Adrenal gland (tissue), 12 donors: ENCODE measurements around the gene ZNF787. TPM values are rescaled to one million over a fixed set of nuclear protein-coding genes. Genes with fewer than 3 reads are reported as not detected.
A peak's percentile ranks its signal among the peaks of the same experiment; 100 is the strongest.

ENCODE experiments used
- DNase-seq, 7 donors: peaks; one replicate each; pipeline ENCODE4 v3.0.0-alpha.2; 2019 to 2020
- H3K27ac ChIP-seq, 5 donors: fragments of 200-600 bp; sonication (generic) in 4 of 5; 1 replicate in 3 of 5; 2 replicates in 2 of 5; pipeline versions ENCODE4 v1.5.1 to v1.8.0; 2016 to 2020; ENCODE audit warnings: mild to moderate bottlenecking in 1 of 5
- H3K27me3 ChIP-seq: fragments of 200-600 bp; 2 replicates; pipeline ENCODE4 v1.8.0; 2021
- H3K36me3 ChIP-seq, 2 donors: fragments of 200-600 bp; replicated peaks in 1 of 2; 1 replicate in 1 of 2; 2 replicates in 1 of 2; pipeline versions ENCODE4 v1.5.1 to v1.8.0; 2018 to 2022
- H3K4me1 ChIP-seq, 2 donors: fragments of 200-600 bp; replicated peaks in 1 of 2; 1 replicate in 1 of 2; 2 replicates in 1 of 2; pipeline versions ENCODE4 v1.5.1 to v1.8.0; 2018 to 2021
- H3K4me3 ChIP-seq, 4 donors: fragments of 200-600 bp; sonication (generic) in 3 of 4; one replicate each; pipeline ENCODE4 v1.5.1; 2016 to 2018
- H3K9me3 ChIP-seq, 3 donors: fragments of 200-600 bp; sonication (generic) in 1 of 3; replicated peaks in 1 of 3; 1 replicate in 2 of 3; 2 replicates in 1 of 3; pipeline versions ENCODE4 v1.5.1 to v1.8.0; 2016 to 2021
- POLR2A ChIP-seq, 2 donors: fragments of 450-650 bp; IDR thresholded peaks; one replicate each; pipeline ENCODE4 v1.6.1; 2017; ENCODE audit warnings: antibody characterized with exemption in 2 of 2, mild to moderate bottlenecking in 2 of 2, moderate library complexity in 1 of 2
- WGBS, 4 donors: extraction: QIAGEN DNeasy Blood & Tissue Kit in 2 of 4; methylation state at CpG; one replicate each; pipeline versions ENCODE4 v1.1.5 to v1.1.7; 2013 to 2017; 5-methylcytosine and 5-hydroxymethylcytosine counted together
- intact Hi-C, 2 donors: fragments of 100-400 bp; cut with DNase I; formaldehyde crosslinking; loops; one replicate each; pipeline versions ENCODE4 v1.14.1 to v1.15.0; 2022 to 2023
- polyA plus RNA-seq, 3 donors: library from polyadenylated mRNA; stranded (reverse); fragments of 200-250 nt in 2 of 3; fragments of 350-450 nt in 1 of 3; fragmentation: Illumina TruSeq in 1 of 3; extraction: RNeasy Lipid Tissue Mini Kit (QIAGEN cat#74804) in 1 of 3; gene quantifications; one replicate each; pipeline ENCODE4 v1.2.3, GENCODE V29; 2013 to 2014
- total RNA-seq, 9 donors: library from RNA; depleted of rRNA in 4 of 9; stranded (reverse); fragments of >200 nt in 4 of 9; fragments of 120-200 nt in 1 of 9; fragmentation: NEBNext Ultra II Directional in 1 of 9; extraction: Animal tissue kit (Norgen Biotek cat#: 25700) in 1 of 9; gene quantifications; one replicate each; pipeline versions ENCODE4 v1.1.0 to v1.2.4, GENCODE V29; 2013 to 2023
- TF ChIP-seq, protein P1 (sequence below), 6 experiments: fragments of 450-650 bp in 4 of 6; fragments of 200-600 bp in 2 of 6; sonication (generic) in 1 of 6; IDR thresholded peaks; 1 replicate in 5 of 6; 2 replicates in 1 of 6; pipeline versions ENCODE4 v1.5.1 to v1.8.0; 2016 to 2021; ENCODE audit warnings: antibody characterized with exemption in 6 of 6, mild to moderate bottlenecking in 2 of 6, moderate library complexity in 1 of 6
- donor health status: healthy with polysubstance abuse.
- donor health status: Bipolar disorder and iron deficiency.
- donor health status: DM: yes; HTN: yes; CAD: no.
- donor health status: DM: no; HTN: no; CAD: no.
- donor health status: DM: no; HTN: no; CAD: no.
- donor health status: DM: yes; HTN: yes; CAD: no.

ZNF787 gene
- total and polyA plus RNA-seq, 12 donors = 4.6 to 51.5 (median 27.8) TPM

DNA sequence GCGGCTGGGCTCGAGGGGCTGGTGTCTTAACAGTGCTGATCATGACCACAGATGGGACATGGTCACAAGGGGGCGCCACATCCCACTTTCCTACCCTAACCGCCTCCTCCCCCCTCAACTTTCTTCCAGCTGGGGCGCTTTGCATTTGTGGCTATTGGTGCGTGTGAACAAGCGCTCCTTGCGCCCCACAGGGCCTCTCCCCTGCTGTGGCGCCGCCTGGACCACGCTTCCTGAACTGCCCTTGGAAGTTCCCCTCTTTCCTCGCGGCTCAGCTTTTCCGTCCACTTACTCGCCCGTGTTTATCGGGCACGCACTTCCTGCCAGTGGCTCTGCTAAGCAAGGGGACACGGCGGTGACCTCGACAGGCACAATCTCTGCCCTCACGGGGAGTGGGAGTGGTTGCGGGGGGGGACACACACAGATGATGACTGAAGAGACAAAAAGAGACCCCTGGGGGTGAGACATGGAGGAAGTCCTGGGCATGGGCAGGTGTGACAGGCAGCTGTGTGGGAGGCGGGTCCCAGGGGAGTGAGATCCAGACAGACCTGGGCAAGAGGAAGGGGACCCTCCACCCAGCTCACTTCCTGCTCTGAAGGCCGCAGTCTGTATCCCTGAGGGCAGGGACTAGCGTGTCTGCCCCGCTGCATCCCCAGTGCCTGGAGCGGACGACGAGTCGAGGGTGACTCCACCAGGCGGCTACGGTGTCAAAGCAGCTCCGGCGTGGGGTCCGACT is 40.3 kb downstream of the ZNF787 start:
- no peaks in the 10 kb centered on the region for H3K36me3 ChIP-seq
- TF ChIP-seq, protein P1, sequence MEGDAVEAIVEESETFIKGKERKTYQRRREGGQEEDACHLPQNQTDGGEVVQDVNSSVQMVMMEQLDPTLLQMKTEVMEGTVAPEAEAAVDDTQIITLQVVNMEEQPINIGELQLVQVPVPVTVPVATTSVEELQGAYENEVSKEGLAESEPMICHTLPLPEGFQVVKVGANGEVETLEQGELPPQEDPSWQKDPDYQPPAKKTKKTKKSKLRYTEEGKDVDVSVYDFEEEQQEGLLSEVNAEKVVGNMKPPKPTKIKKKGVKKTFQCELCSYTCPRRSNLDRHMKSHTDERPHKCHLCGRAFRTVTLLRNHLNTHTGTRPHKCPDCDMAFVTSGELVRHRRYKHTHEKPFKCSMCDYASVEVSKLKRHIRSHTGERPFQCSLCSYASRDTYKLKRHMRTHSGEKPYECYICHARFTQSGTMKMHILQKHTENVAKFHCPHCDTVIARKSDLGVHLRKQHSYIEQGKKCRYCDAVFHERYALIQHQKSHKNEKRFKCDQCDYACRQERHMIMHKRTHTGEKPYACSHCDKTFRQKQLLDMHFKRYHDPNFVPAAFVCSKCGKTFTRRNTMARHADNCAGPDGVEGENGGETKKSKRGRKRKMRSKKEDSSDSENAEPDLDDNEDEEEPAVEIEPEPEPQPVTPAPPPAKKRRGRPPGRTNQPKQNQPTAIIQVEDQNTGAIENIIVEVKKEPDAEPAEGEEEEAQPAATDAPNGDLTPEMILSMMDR (IDR thresholded peaks at IDR 0.05) = peak; percentile 37 to 80 (median 63)
- TF ChIP-seq POLR2A (IDR thresholded peaks at IDR 0.05) = no peak
- H3K27ac ChIP-seq = peak overlapping the region in 1 of 5 donors; percentile 24
- intact Hi-C loops = no loop called here
- no peaks in the 10 kb centered on the region for H3K27me3 ChIP-seq
- DNase-seq = peak; percentile 73 to 92 (median 88)
- no peaks in the 10 kb centered on the region for H3K9me3 ChIP-seq
- 0 to 2% (median 2%) methylated on average over 18 to 36 of the region's 36 CpGs for WGBS, 4 donors
- peak overlapping the region in 2 of 4 donors; percentile 18 to 45 for H3K4me3 ChIP-seq
- peaks cover 11 to 18% of the 10 kb centered on the region in 2 donors for H3K4me1 ChIP-seq

DNA sequence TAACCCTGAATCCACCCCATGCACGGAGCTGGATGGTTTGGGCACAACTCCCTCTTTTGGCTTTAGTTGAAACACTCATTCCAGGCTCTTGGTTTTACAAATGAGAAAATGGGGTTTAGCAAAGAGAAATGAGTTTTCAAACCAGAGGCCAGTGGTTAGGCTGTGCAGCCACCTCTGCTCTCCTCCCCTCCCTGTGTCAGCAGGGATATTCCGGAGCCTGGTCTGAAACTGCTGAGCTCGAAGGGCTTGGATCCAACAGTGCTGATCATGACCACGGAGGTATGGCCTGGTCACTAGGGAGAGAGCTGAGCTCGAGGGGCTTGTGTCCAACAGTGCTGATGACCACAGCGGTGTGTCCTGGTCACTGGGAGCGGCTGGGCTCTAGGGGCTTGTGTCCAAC is 41.5 kb downstream of the ZNF787 start:
- intact Hi-C loops = loop anchor here (5.0 to 10.0 kb wide), 6 partner anchors 78 to 265 kb away; no protein-coding TSS in a partner anchor
- H3K4me1 ChIP-seq = peaks cover 9 to 10% of the 10 kb centered on the region in 2 donors
- no peak for TF ChIP-seq POLR2A (IDR thresholded peaks at IDR 0.05)
- TF ChIP-seq, protein P1 (IDR thresholded peaks at IDR 0.05) = no peak
- no peaks in the 10 kb centered on the region for H3K36me3 ChIP-seq
- no peak overlapping the region for H3K4me3 ChIP-seq
- DNase-seq = no peak
- H3K9me3 ChIP-seq = no peaks in the 10 kb centered on the region
- H3K27ac ChIP-seq = no peak overlapping the region
- 62 to 77% (median 70%) methylated on average over 1 to 7 of the region's 7 CpGs for WGBS, 4 donors
- H3K27me3 ChIP-seq = no peaks in the 10 kb centered on the region

DNA sequence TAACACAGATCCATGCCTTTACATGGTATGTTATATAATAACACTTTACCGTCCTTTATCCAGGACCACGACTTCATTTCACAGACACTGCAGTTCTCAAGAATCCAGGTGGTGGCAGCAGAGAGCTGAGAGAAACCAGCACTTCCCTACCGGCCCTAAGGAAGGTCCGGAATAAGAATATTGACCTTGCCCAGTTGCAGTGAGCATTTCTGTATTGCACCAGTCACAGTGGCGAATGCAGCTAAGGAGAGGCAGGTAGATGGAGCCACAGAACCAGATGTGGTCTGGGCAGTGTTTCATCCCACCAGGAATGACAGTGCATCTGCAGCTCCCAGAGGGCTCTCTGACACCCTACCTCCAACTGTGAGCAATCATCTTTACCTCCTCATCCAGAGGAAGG is 44.6 kb downstream of the ZNF787 start:
- Histone ChIP-seq H3K36me3 (no peaks in the 10 kb centered on the region), H3K9me3 (no peaks in the 10 kb centered on the region), H3K4me3 (no peak overlapping the region), H3K4me1 (peaks cover 8% of the 10 kb centered on the region in 2 donors), H3K27ac (no peak overlapping the region), H3K27me3 (no peaks in the 10 kb centered on the region)
- 2 to 5% (median 4%) methylated on average over 5 of the region's 5 CpGs for WGBS, 4 donors
- no peak for TF ChIP-seq POLR2A (IDR thresholded peaks at IDR 0.05)
- TF ChIP-seq, protein P1 (IDR thresholded peaks at IDR 0.05) = peak; percentile 74 to 91 (median 86)
- intact Hi-C loops = loop anchor here (5.0 to 10.0 kb wide), 6 partner anchors 81 to 268 kb away; no protein-coding TSS in a partner anchor
- peak; percentile 48 to 83 (median 67) for DNase-seq

DNA sequence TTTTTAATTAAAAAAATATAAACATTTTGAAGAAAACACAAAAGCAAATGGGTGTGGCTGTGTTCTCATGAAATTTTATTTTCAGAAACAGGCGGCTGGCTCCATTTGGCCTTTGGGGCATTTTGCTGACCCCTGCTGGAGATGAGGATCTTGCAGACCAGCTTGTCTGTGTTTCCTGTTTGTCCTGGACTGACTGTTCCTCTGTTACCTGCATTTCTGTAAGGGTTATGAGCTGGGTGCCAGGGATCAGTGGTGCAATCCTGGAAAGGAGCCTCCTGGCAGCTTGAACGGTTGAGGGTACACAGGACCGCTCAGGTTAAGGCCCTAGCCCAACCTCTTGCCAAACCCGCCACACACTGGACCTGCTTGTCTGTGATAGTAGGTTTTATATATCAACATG is 49.9 kb downstream of the ZNF787 start:
- H3K36me3 ChIP-seq = no peaks in the 10 kb centered on the region
- no peak overlapping the region for H3K27ac ChIP-seq
- intact Hi-C loops = loop anchor here (10.0 kb wide), 3 partner anchors 184 to 274 kb away; no protein-coding TSS in a partner anchor
- no peaks in the 10 kb centered on the region for H3K4me1 ChIP-seq
- no peak for DNase-seq
- no peaks in the 10 kb centered on the region for H3K9me3 ChIP-seq
- H3K27me3 ChIP-seq = no peaks in the 10 kb centered on the region
- WGBS, 4 donors = 67 to 75% (median 73%) methylated on average over 1 to 4 of the region's 4 CpGs
- H3K4me3 ChIP-seq = no peak overlapping the region
- TF ChIP-seq, protein P1 (IDR thresholded peaks at IDR 0.05) = peak in 1 of 6 experiments; percentile 12
- no peak for TF ChIP-seq POLR2A (IDR thresholded peaks at IDR 0.05)
